Aorta (tissue), 5 donors: ENCODE measurements around the gene BPHL. TPM values are rescaled to one million over a fixed set of nuclear protein-coding genes. Genes with fewer than 3 reads are reported as not detected.
"Not testable (repeated sequence)": the region's sequence is repeated elsewhere in the genome, so short reads cannot be mapped to it uniquely, and the experiment has no call there.

ENCODE experiments used
- ATAC-seq: fragments of 200-7000 bp; cut with Tn5 transposase; one replicate; pipeline ENCODE4 v1.9.1; 2022; ENCODE audit warnings: moderate library complexity; ENCODE audit not compliant: low FRiP score
- DNase-seq, 2 donors: peaks; one replicate each; pipeline ENCODE4 v3.0.0-alpha.2; 2020
- H3K27ac ChIP-seq, 2 donors: one replicate each; pipeline ENCODE4 v1.5.1; 2013; ENCODE audit warnings: low read length in 2 of 2, mild to moderate bottlenecking in 2 of 2, moderate library complexity in 2 of 2, control low read depth in 1 of 2, inconsistent platforms in 1 of 2, low read depth in 1 of 2
- H3K27me3 ChIP-seq, 2 donors: one replicate each; pipeline ENCODE4 v1.6.1; 2013; ENCODE audit warnings: control low read depth in 1 of 2, low read length in 1 of 2, mild to moderate bottlenecking in 1 of 2, moderate library complexity in 1 of 2; ENCODE audit not compliant: insufficient read depth in 2 of 2, control insufficient read depth in 1 of 2
- H3K36me3 ChIP-seq, 2 donors: one replicate each; pipeline ENCODE4 v1.6.1; 2013; ENCODE audit warnings: control low read depth in 1 of 2, low read length in 1 of 2, mild to moderate bottlenecking in 1 of 2; ENCODE audit not compliant: insufficient read depth in 2 of 2, control insufficient read depth in 1 of 2
- H3K4me1 ChIP-seq, 2 donors: one replicate each; pipeline ENCODE4 v1.6.1; 2013; ENCODE audit warnings: low read length in 2 of 2, control low read depth in 1 of 2, mild to moderate bottlenecking in 1 of 2, moderate library complexity in 1 of 2; ENCODE audit not compliant: insufficient read depth in 2 of 2, control insufficient read depth in 1 of 2
- H3K4me3 ChIP-seq, 2 donors: one replicate each; pipeline ENCODE4 v1.5.1; 2013; ENCODE audit warnings: low read length in 2 of 2, control low read depth in 1 of 2, mild to moderate bottlenecking in 1 of 2
- H3K9me3 ChIP-seq: one replicate; pipeline ENCODE4 v1.6.1; 2013; ENCODE audit warnings: mild to moderate bottlenecking, low read length; ENCODE audit not compliant: control insufficient read depth
- WGBS, 2 donors: extraction: QIAGEN DNeasy Blood & Tissue Kit; methylation state at CpG; one replicate each; pipeline ENCODE4 v1.1.7; 2013; 5-methylcytosine and 5-hydroxymethylcytosine counted together
- intact Hi-C, 2 donors: fragments of 100-400 bp; cut with DNase I; formaldehyde crosslinking; loops; one replicate each; pipeline versions ENCODE4 v1.14.2 to v1.15.0; 2022
- polyA plus RNA-seq, 2 donors: library from polyadenylated mRNA; stranded (reverse); fragments of 200-250 nt; gene quantifications; one replicate each; pipeline ENCODE4 v1.2.3, GENCODE V29; 2013
- total RNA-seq, 2 donors: library from RNA; stranded (reverse); fragmentation: NEBNext Ultra II Directional; extraction: Animal tissue kit (Norgen Biotek cat#: 25700); gene quantifications; one replicate each; pipeline ENCODE4 v1.2.1, GENCODE V29; 2021
- donor health status: healthy with polysubstance abuse.
- donor health status: Bipolar disorder and iron deficiency.
- donor health status: DM: no; HTN: no; CAD: no.
- donor health status: DM: no; HTN: no; CAD: no.
- donor health status: DM: yes; HTN: yes; CAD: no.

Gene BPHL
- total and polyA plus RNA-seq, 4 donors = 6.4 to 18.7 (median 15.4) TPM

- Histone ChIP-seq H3K4me3 (no peak overlapping the region), H3K4me1 (no peaks in the 10 kb centered on the region), H3K36me3 (no peaks in the 10 kb centered on the region), H3K9me3 (no peaks in the 10 kb centered on the region), H3K27ac (no peak overlapping the region), H3K27me3 (no peaks in the 10 kb centered on the region)
- DNase-seq = no peak
- ATAC-seq = no peak
- 71 to 82% methylated on average over 4 of the region's 4 CpGs for WGBS, 2 donors
- intact Hi-C loops = no loop called here
These were observed 71.5 kb downstream of the BPHL start for GRCh38 chr6:3190056-3190455.

- no peak for DNase-seq
- Histone ChIP-seq H3K9me3 (no peaks in the 10 kb centered on the region), H3K27ac (no peak overlapping the region), H3K36me3 (no peaks in the 10 kb centered on the region), H3K27me3 (no peaks in the 10 kb centered on the region), H3K4me1 (no peaks in the 10 kb centered on the region), H3K4me3 (no peak overlapping the region)
- intact Hi-C loops = no loop called here
- ATAC-seq = no peak
- 96 to 99% methylated on average over 5 of the region's 5 CpGs for WGBS, 2 donors
These were observed 72.3 kb downstream of the BPHL start for GRCh38 chr6:3190779-3191178.

- Histone ChIP-seq H3K4me3 (no peak overlapping the region), H3K27ac (no peak overlapping the region), H3K4me1 (no peaks in the 10 kb centered on the region), H3K27me3 (no peaks in the 10 kb centered on the region), H3K36me3 (no peaks in the 10 kb centered on the region), H3K9me3 (no peaks in the 10 kb centered on the region)
- intact Hi-C loops = no loop called here
- ATAC-seq (no peak), DNase-seq (no peak)
- 92 to 93% methylated on average over 23 of the region's 23 CpGs for WGBS, 2 donors
These were observed 74.8 kb downstream of the BPHL start for GRCh38 chr6:3193102-3193849.

GRCh38 chr6:3194535-3195419 lies 76.3 kb downstream of the BPHL start:
- 22 to 25% methylated on average over 19 of the region's 19 CpGs for WGBS, 2 donors
- H3K4me3 ChIP-seq = no peak overlapping the region
- H3K36me3 ChIP-seq = no peaks in the 10 kb centered on the region
- no peaks in the 10 kb centered on the region for H3K4me1 ChIP-seq
- no peak for DNase-seq
- H3K9me3 ChIP-seq = peaks cover 1% of the 10 kb centered on the region
- no peak overlapping the region for H3K27ac ChIP-seq
- intact Hi-C loops = no loop called here
- no peaks in the 10 kb centered on the region for H3K27me3 ChIP-seq
- no peak for ATAC-seq

GRCh38 chr6:3195420-3195694 lies 76.8 kb downstream of the BPHL start:
- Histone ChIP-seq H3K4me1 (no peaks in the 10 kb centered on the region), H3K9me3 (peaks cover 1% of the 10 kb centered on the region), H3K36me3 (no peaks in the 10 kb centered on the region), H3K27me3 (no peaks in the 10 kb centered on the region), H3K4me3 (no peak overlapping the region), H3K27ac (no peak overlapping the region)
- 57 to 93% methylated on average over 5 of the region's 5 CpGs for WGBS, 2 donors
- no peak for DNase-seq
- ATAC-seq = no peak
- intact Hi-C loops = no loop called here

GRCh38 chr6:3195695-3196497 lies 77.4 kb downstream of the BPHL start:
- Histone ChIP-seq H3K9me3 (peaks cover 1% of the 10 kb centered on the region), H3K4me1 (no peaks in the 10 kb centered on the region), H3K4me3 (no peak overlapping the region), H3K27me3 (no peaks in the 10 kb centered on the region), H3K27ac (no peak overlapping the region), H3K36me3 (no peaks in the 10 kb centered on the region)
- WGBS, 2 donors = 89 to 91% methylated on average over 16 of the region's 16 CpGs
- DNase-seq (no peak), ATAC-seq (peak; percentile 11)
- intact Hi-C loops = no loop called here

GRCh38 chr6:3196770-3197169 lies 78.3 kb downstream of the BPHL start:
- ATAC-seq (no peak), DNase-seq (no peak)
- Histone ChIP-seq H3K27me3 (no peaks in the 10 kb centered on the region), H3K4me3 (no peak overlapping the region), H3K4me1 (no peaks in the 10 kb centered on the region), H3K36me3 (no peaks in the 10 kb centered on the region), H3K9me3 (peaks cover 1% of the 10 kb centered on the region), H3K27ac (no peak overlapping the region)
- WGBS, 2 donors = 75 to 80% methylated on average over 5 of the region's 5 CpGs
- intact Hi-C loops = no loop called here

- H3K4me3 ChIP-seq, intact Hi-C loops, H3K9me3 ChIP-seq, DNase-seq, ATAC-seq, H3K36me3 ChIP-seq, H3K27me3 ChIP-seq, H3K27ac ChIP-seq, H3K4me1 ChIP-seq: not testable (repeated sequence)
- 76 to 85% methylated on average over 4 of the region's 5 CpGs for WGBS, 2 donors
These were observed 79.2 kb downstream of the BPHL start for GRCh38 chr6:3197734-3198133.
